WTC11 (cell line): ENCODE data around the gene ZBTB11. TPM values are rescaled to one million over a fixed set of nuclear protein-coding genes. Genes with fewer than 3 reads are reported as not detected.
"Not testable (repeated sequence)": the region's sequence is repeated elsewhere in the genome, so short reads cannot be mapped to it uniquely, and the experiment has no call there.

ENCODE experiments used
- ATAC-seq: fragments of 200-7000 bp; cut with Tn5 transposase; 2 replicates; pipeline ENCODE4 v1.10.0; 2021; ENCODE audit warnings: mild to moderate bottlenecking, moderate library complexity
- CTCF ChIA-PET: fragments of 300-600 bp; sonication (Branson Sonifier 250); formaldehyde crosslinking; loops from one replicate; lab custom pipeline; 2021; ENCODE audit warnings: antibody characterized with exemption; lab: Charles Lee
- POLR2A ChIA-PET: fragments of 350-600 bp; sonication (Branson Sonifier 250); formaldehyde crosslinking; loops from one replicate; lab custom pipeline; 2021; ENCODE audit warnings: antibody characterized with exemption; lab: Charles Lee
- DNase-seq: peaks from one replicate; pipeline ENCODE4 v3.0.0; 2021; ENCODE audit warnings: low spot score
- H3K27ac Mint-ChIP-seq: 2 replicates; pipeline ENCODE4 v1.8.0; 2021; ENCODE audit warnings: mixed read lengths
- H3K27me3 Mint-ChIP-seq: 2 replicates; pipeline ENCODE4 v1.8.0; 2021; ENCODE audit warnings: low read depth, mild to moderate bottlenecking, moderate library complexity, mixed read lengths
- H3K36me3 Mint-ChIP-seq: 2 replicates; pipeline ENCODE4 v1.8.0; 2021; ENCODE audit warnings: mixed read lengths
- H3K4me1 Mint-ChIP-seq: 2 replicates; pipeline ENCODE4 v1.8.0; 2022; ENCODE audit warnings: mixed read lengths
- H3K4me3 Mint-ChIP-seq: 2 replicates; pipeline ENCODE4 v1.8.0; 2021; ENCODE audit warnings: mild to moderate bottlenecking, moderate library complexity, mixed read lengths
- H3K9me3 Mint-ChIP-seq: 2 replicates; pipeline ENCODE4 v1.8.0; 2021; ENCODE audit warnings: mixed read lengths
- AFF4 ChIP-seq: sonication (generic); formaldehyde crosslinking; IDR thresholded peaks from 2 replicates; pipeline ENCODE4 v1.8.1; 2023; ENCODE audit warnings: mild to moderate bottlenecking, missing genetic modification reagents, borderline replicate concordance
- ATF3 ChIP-seq: sonication (generic); formaldehyde crosslinking; conservative IDR thresholded peaks from 2 replicates; pipeline ENCODE4 v1.8.1; 2022; ENCODE audit warnings: mild to moderate bottlenecking, missing genetic modification reagents
- CREM ChIP-seq: sonication (generic); formaldehyde crosslinking; IDR thresholded peaks from 2 replicates; pipeline ENCODE4 v1.8.1; 2022; ENCODE audit warnings: mild to moderate bottlenecking, missing genetic modification reagents, moderate library complexity
- CTCF ChIP-seq: fragments of 200-600 bp; IDR thresholded peaks from 2 replicates; pipeline ENCODE4 v1.8.0; 2022; ENCODE audit warnings: antibody characterized with exemption
- GABPB1 ChIP-seq: sonication (generic); formaldehyde crosslinking; IDR thresholded peaks from 2 replicates; pipeline ENCODE4 v1.8.1; 2023; ENCODE audit warnings: mild to moderate bottlenecking, missing genetic modification reagents
- JAZF1 ChIP-seq: fragments of 250-450 bp; sonication (Bioruptor Pico); IDR thresholded peaks from 2 replicates; pipeline ENCODE4 v1.9.0; 2021; ENCODE audit warnings: moderate library complexity, mild to moderate bottlenecking, inconsistent platforms
- NR1H2 ChIP-seq: sonication (generic); formaldehyde crosslinking; IDR thresholded peaks from 2 replicates; pipeline ENCODE4 v1.9.0; 2021; ENCODE audit warnings: mild to moderate bottlenecking, moderate library complexity, missing genetic modification reagents
- NR2C2 ChIP-seq: sonication (generic); formaldehyde crosslinking; IDR thresholded peaks from 2 replicates; pipeline ENCODE4 v1.8.0; 2022; ENCODE audit warnings: mild to moderate bottlenecking, missing genetic modification reagents
- OVOL2 ChIP-seq: fragments of 250-450 bp; sonication (Bioruptor Pico); IDR thresholded peaks from 2 replicates; pipeline ENCODE4 v1.9.0; 2021; ENCODE audit warnings: mild to moderate bottlenecking, borderline replicate concordance
- TP53 ChIP-seq: sonication (generic); formaldehyde crosslinking; IDR thresholded peaks from 2 replicates; pipeline ENCODE4 v1.8.1; 2023; ENCODE audit warnings: mild to moderate bottlenecking, missing genetic modification reagents
- ZBTB43 ChIP-seq: sonication (generic); formaldehyde crosslinking; IDR thresholded peaks from 2 replicates; pipeline ENCODE4 v1.8.1; 2023; ENCODE audit warnings: mild to moderate bottlenecking, missing genetic modification reagents
- ZNF317 ChIP-seq: sonication (generic); formaldehyde crosslinking; IDR thresholded peaks from 2 replicates; pipeline ENCODE4 v1.8.1; 2023; ENCODE audit warnings: low read depth, mild to moderate bottlenecking, moderate library complexity, missing genetic modification reagents, borderline replicate concordance
- ZNF396 ChIP-seq: fragments of 250-450 bp; sonication (Bioruptor Pico); IDR thresholded peaks from 2 replicates; pipeline ENCODE4 v1.8.0; 2021; ENCODE audit warnings: mild to moderate bottlenecking, moderate library complexity, borderline replicate concordance
- ZNF425 ChIP-seq: fragments of 250-450 bp; sonication (Bioruptor Pico); conservative IDR thresholded peaks from 2 replicates; pipeline ENCODE4 v1.9.0; 2021; ENCODE audit warnings: mild to moderate bottlenecking
- ZNF512 ChIP-seq: sonication (generic); formaldehyde crosslinking; IDR thresholded peaks from 2 replicates; pipeline ENCODE4 v1.8.1; 2022; ENCODE audit warnings: missing genetic modification reagents, borderline replicate concordance
- total RNA-seq: library from RNA; stranded (reverse); gene quantifications from 3 replicates; pipeline ENCODE4 v1.2.3, GENCODE V29; 2021

Gene ZBTB11
- total RNA-seq, 1 experiment from 2014 or later = 13.5 TPM

GRCh38 chr3:101642441-101642840 lies 34.5 kb downstream of the ZBTB11 start (continued):
- TF ChIP-seq CTCF = no peak
- no peak for TF ChIP-seq ZNF512

GRCh38 chr3:101641397-101642115 lies 35.4 kb downstream of the ZBTB11 start:
- H3K9me3 Mint-ChIP-seq, ATAC-seq, H3K27ac Mint-ChIP-seq, DNase-seq, H3K4me3 Mint-ChIP-seq, H3K27me3 Mint-ChIP-seq, CTCF ChIA-PET, H3K36me3 Mint-ChIP-seq: not testable (repeated sequence)
- POLR2A ChIA-PET = interaction anchor here (0.6 kb wide), 1 partner anchor 572 kb away, joined by 3 read pairs; no protein-coding TSS in a partner anchor
- peaks cover 37% of the 10 kb centered on the region for H3K4me1 Mint-ChIP-seq

GRCh38 chr3:101640256-101640655 lies 36.7 kb downstream of the ZBTB11 start:
- Mint-ChIP-seq H3K27me3 (no peaks in the 10 kb centered on the region), H3K4me1 (peaks cover 37% of the 10 kb centered on the region), H3K9me3 (no peaks in the 10 kb centered on the region)
- DNase-seq = no peak
- TF ChIP-seq ZNF425 (CRISPR knock-in tag) (no peak), NR2C2 (CRISPR knock-in tag) (no peak), NR1H2 (CRISPR knock-in tag) (no peak), TP53 (CRISPR knock-in tag) (no peak), JAZF1 (CRISPR knock-in tag) (no peak), OVOL2 (no peak), ZBTB43 (CRISPR knock-in tag) (no peak), CTCF (no peak), CREM (CRISPR knock-in tag) (no peak), ATF3 (CRISPR knock-in tag) (no peak), AFF4 (CRISPR knock-in tag) (no peak), ZNF396 (CRISPR knock-in tag) (no peak), GABPB1 (CRISPR knock-in tag) (no peak), ZNF317 (CRISPR knock-in tag) (no peak)
- TF ChIP-seq, all 79 proteins: peak for 0
- H3K4me3 Mint-ChIP-seq = no peak overlapping the region
- no peaks in the 10 kb centered on the region for H3K36me3 Mint-ChIP-seq
- CTCF ChIA-PET = no interaction called here
- POLR2A ChIA-PET = interaction anchor here (0.6 kb wide), 1 partner anchor 76 kb away, joined by 8 read pairs; no protein-coding TSS in a partner anchor
- no peak overlapping the region for H3K27ac Mint-ChIP-seq
- no peak for ATAC-seq
